Right atrium auricular region (tissue), 2 donors: Measurements from ENCODE around the gene NUDT16. TPM values are rescaled to one million over a fixed set of nuclear protein-coding genes. Genes with fewer than 3 reads are reported as not detected.

Source experiments
- DNase-seq: peaks from one replicate; pipeline ENCODE4 v3.0.0-alpha.2; 2019; ENCODE audit warnings: low spot score
- H3K27ac ChIP-seq, 2 donors: fragments of 200-600 bp; sonication (generic); 1 replicate in 1 of 2; 2 replicates in 1 of 2; pipeline ENCODE4 v1.5.1; 2016 to 2019
- H3K27me3 ChIP-seq, 2 donors: fragments of 200-600 bp; sonication (generic); one replicate each; pipeline versions ENCODE4 v1.5.1 to v1.6.0; 2017 to 2019
- H3K36me3 ChIP-seq: fragments of 200-600 bp; sonication (generic); one replicate; pipeline ENCODE4 v1.5.1; 2016
- H3K4me1 ChIP-seq, 2 donors: fragments of 200-600 bp; sonication (generic); one replicate each; pipeline versions ENCODE4 v1.5.1 to v1.6.0; 2017 to 2019
- H3K4me3 ChIP-seq, 2 donors: fragments of 200-600 bp; sonication (generic); 1 replicate in 1 of 2; 2 replicates in 1 of 2; pipeline ENCODE4 v1.5.1; 2017 to 2019; ENCODE audit warnings: mild to moderate bottlenecking in 1 of 2, moderate library complexity in 1 of 2
- H3K9me3 ChIP-seq, 2 donors: fragments of 200-600 bp; sonication (generic); one replicate each; pipeline ENCODE4 v1.5.1; 2019
- CTCF ChIP-seq, 2 donors: fragments of 200-600 bp; sonication (generic); IDR thresholded peaks; one replicate each; pipeline ENCODE4 v1.5.1; 2019; ENCODE audit warnings: antibody characterized with exemption in 2 of 2
- total RNA-seq, 2 donors: library from RNA; depleted of rRNA; stranded (reverse); fragments of >200 nt; gene quantifications; one replicate each; pipeline ENCODE4 v1.1.0, GENCODE V29; 2016

Gene NUDT16
- total RNA-seq, 2 donors from 2014 or later, result 18.4 to 23.1 TPM

- H3K4me1 ChIP-seq, result peaks cover 0 to 47% of the 10 kb centered on the region in 2 donors
- H3K27me3 ChIP-seq, result no peaks in the 10 kb centered on the region
- peak overlapping the region; percentile 31 to 55 for H3K27ac ChIP-seq
- H3K4me3 ChIP-seq, result no peak overlapping the region
- peaks cover 5% of the 10 kb centered on the region for H3K36me3 ChIP-seq
- H3K9me3 ChIP-seq, result no peaks in the 10 kb centered on the region
- DNase-seq, result no peak
- TF ChIP-seq CTCF (IDR thresholded peaks at IDR 0.05), result no peak
Observed at GRCh38 chr3:131387796-131388489, 6.4 kb downstream of the NUDT16 start.

- Histone ChIP-seq H3K4me1 (peaks cover 0 to 46% of the 10 kb centered on the region in 2 donors), H3K36me3 (peaks cover 5% of the 10 kb centered on the region), H3K27ac (no peak overlapping the region), H3K4me3 (no peak overlapping the region), H3K9me3 (no peaks in the 10 kb centered on the region), H3K27me3 (no peaks in the 10 kb centered on the region)
- no peak for DNase-seq
- TF ChIP-seq CTCF (IDR thresholded peaks at IDR 0.05), result no peak
Observed at GRCh38 chr3:131388490-131388799, 6.9 kb downstream of the NUDT16 start.

GRCh38 chr3:131390331-131390730 is 8.8 kb downstream of the NUDT16 start:
- Histone ChIP-seq H3K36me3 (peaks cover 4% of the 10 kb centered on the region), H3K4me3 (no peak overlapping the region), H3K4me1 (peaks cover 0 to 33% of the 10 kb centered on the region in 2 donors), H3K27ac (no peak overlapping the region), H3K9me3 (no peaks in the 10 kb centered on the region), H3K27me3 (no peaks in the 10 kb centered on the region)
- no peak for TF ChIP-seq CTCF (IDR thresholded peaks at IDR 0.05)
- no peak for DNase-seq

- no peak for TF ChIP-seq CTCF (IDR thresholded peaks at IDR 0.05)
- no peak for DNase-seq
- no peaks in the 10 kb centered on the region for H3K27me3 ChIP-seq
- H3K27ac ChIP-seq, result no peak overlapping the region
- peaks cover 0 to 7% of the 10 kb centered on the region in 2 donors for H3K4me1 ChIP-seq
- H3K36me3 ChIP-seq, result no peaks in the 10 kb centered on the region
- H3K4me3 ChIP-seq, result no peak overlapping the region
- no peaks in the 10 kb centered on the region for H3K9me3 ChIP-seq
Observed at GRCh38 chr3:131393051-131393450, 11.5 kb downstream of the NUDT16 start.

GRCh38 chr3:131393868-131394267 is 12.3 kb downstream of the NUDT16 start:
- Histone ChIP-seq H3K4me1 (peaks cover 0 to 7% of the 10 kb centered on the region in 2 donors), H3K9me3 (no peaks in the 10 kb centered on the region), H3K27me3 (no peaks in the 10 kb centered on the region), H3K4me3 (no peak overlapping the region), H3K36me3 (no peaks in the 10 kb centered on the region), H3K27ac (no peak overlapping the region)
- DNase-seq, result no peak
- no peak for TF ChIP-seq CTCF (IDR thresholded peaks at IDR 0.05)

- Histone ChIP-seq H3K4me3 (no peak overlapping the region), H3K27me3 (no peaks in the 10 kb centered on the region), H3K36me3 (no peaks in the 10 kb centered on the region), H3K9me3 (no peaks in the 10 kb centered on the region), H3K27ac (no peak overlapping the region), H3K4me1 (peaks cover 0 to 7% of the 10 kb centered on the region in 2 donors)
- no peak for DNase-seq
- no peak for TF ChIP-seq CTCF (IDR thresholded peaks at IDR 0.05)
Observed at GRCh38 chr3:131394400-131394799, 12.8 kb downstream of the NUDT16 start.
